Right cardiac atrium (tissue), 5 donors: ENCODE data around the gene FBXO24. TPM values are rescaled to one million over a fixed set of nuclear protein-coding genes. Genes with fewer than 3 reads are reported as not detected.

Experiments used
- ATAC-seq, 2 donors: fragments of 200-7000 bp; cut with Tn5 transposase; one replicate each; pipeline versions ENCODE4 v1.8.0 to v1.9.1; 2020; ENCODE audit warnings: moderate library complexity in 2 of 2, mild to moderate bottlenecking in 1 of 2
- DNase-seq, 3 donors: peaks; one replicate each; pipeline ENCODE4 v3.0.0-alpha.2; 2020
- H3K27ac ChIP-seq: one replicate; pipeline ENCODE4 v1.5.1; 2013; ENCODE audit warnings: mild to moderate bottlenecking, low read length, control low read depth, moderate library complexity
- H3K27me3 ChIP-seq: one replicate; pipeline ENCODE4 v1.6.1; 2013; ENCODE audit not compliant: control insufficient read depth, insufficient read depth
- H3K4me1 ChIP-seq: one replicate; pipeline ENCODE4 v1.6.1; 2013; ENCODE audit warnings: low read length; ENCODE audit not compliant: control insufficient read depth, insufficient read depth
- H3K4me3 ChIP-seq: one replicate; pipeline ENCODE4 v1.5.1; 2013; ENCODE audit warnings: low read length, control low read depth
- H3K9me3 ChIP-seq: one replicate; pipeline ENCODE4 v1.6.1; 2013; ENCODE audit warnings: low read length; ENCODE audit not compliant: control insufficient read depth
- WGBS: extraction: QIAGEN DNeasy Blood & Tissue Kit; methylation state at CpG from one replicate; pipeline ENCODE4 v1.1.7; 2013; 5-methylcytosine and 5-hydroxymethylcytosine counted together
- intact Hi-C, 4 donors: fragments of 100-400 bp; cut with DNase I; formaldehyde crosslinking; loops; one replicate each; pipeline versions ENCODE4 v1.11.0 to v1.14.0; 2022 to 2023
- polyA plus RNA-seq: library from polyadenylated mRNA; stranded (reverse); fragments of 200-250 nt; gene quantifications from one replicate; pipeline ENCODE4 v1.2.3, GENCODE V29; 2013
- total RNA-seq, 4 donors: library from RNA; stranded (reverse); fragmentation: NEBNext Ultra II Directional; extraction: Animal tissue kit (Norgen Biotek cat#: 25700); gene quantifications; one replicate each; pipeline ENCODE4 v1.2.1, GENCODE V29; 2021
- donor health status: healthy with polysubstance abuse.
- donor health status: DM: no; HTN: yes; CAD: no.
- donor health status: DM: no; HTN: no; CAD: no.
- donor health status: DM: no; HTN: yes; CAD: no; lungs with severe emphysema.
- donor health status: DM: yes; HTN: yes; CAD: no.

FBXO24 gene
- total and polyA plus RNA-seq, 5 donors = 0.27 to 1.0 (median 0.75) TPM; not detected in 1

- Histone ChIP-seq H3K9me3 (no peaks in the 10 kb centered on the region), H3K4me1 (no peaks in the 10 kb centered on the region), H3K27me3 (no peaks in the 10 kb centered on the region), H3K27ac (no peak overlapping the region), H3K4me3 (peak overlapping the region; percentile 21)
- DNase-seq (peak; percentile 84 to 94 (median 91)), ATAC-seq (peak; percentile 94 to 97)
- 4% methylated on average over 37 of the region's 37 CpGs for WGBS
- intact Hi-C loops = no loop called here
Measured at GRCh38 chr7:100626530-100627237, 40.6 kb downstream of the FBXO24 start.

GRCh38 chr7:100627238-100627549 lies 41.1 kb downstream of the FBXO24 start:
- H3K27ac ChIP-seq = no peak overlapping the region
- no peaks in the 10 kb centered on the region for H3K9me3 ChIP-seq
- DNase-seq (peak in 2 of 3 donors; percentile 61 to 66), ATAC-seq (peak in 1 of 2 donors; percentile 17)
- no peaks in the 10 kb centered on the region for H3K4me1 ChIP-seq
- intact Hi-C loops = no loop called here
- WGBS = 80% methylated on average over 21 of the region's 21 CpGs
- H3K27me3 ChIP-seq = no peaks in the 10 kb centered on the region
- H3K4me3 ChIP-seq = no peak overlapping the region

GRCh38 chr7:100629117-100629716 lies 43.1 kb downstream of the FBXO24 start:
- Histone ChIP-seq H3K4me3 (no peak overlapping the region), H3K9me3 (no peaks in the 10 kb centered on the region), H3K27ac (no peak overlapping the region), H3K4me1 (peaks cover 3% of the 10 kb centered on the region), H3K27me3 (no peaks in the 10 kb centered on the region)
- intact Hi-C loops = no loop called here
- peak in 2 of 3 donors; percentile 40 to 63 for DNase-seq
- no peak for ATAC-seq
- WGBS = 77% methylated on average over 11 of the region's 11 CpGs

- intact Hi-C loops = no loop called here
- Histone ChIP-seq H3K9me3 (no peaks in the 10 kb centered on the region), H3K4me3 (no peak overlapping the region), H3K27me3 (no peaks in the 10 kb centered on the region), H3K27ac (no peak overlapping the region), H3K4me1 (peaks cover 3% of the 10 kb centered on the region)
- 91% methylated on average over 4 of the region's 4 CpGs for WGBS
- ATAC-seq (no peak), DNase-seq (no peak)
Measured at GRCh38 chr7:100630066-100630465, 43.9 kb downstream of the FBXO24 start.

GRCh38 chr7:100632951-100633717 lies 47.0 kb downstream of the FBXO24 start:
- no peak overlapping the region for H3K27ac ChIP-seq

GRCh38 chr7:100639995-100640516 lies 53.9 kb downstream of the FBXO24 start:
- 71% methylated on average over 17 of the region's 17 CpGs for WGBS
- DNase-seq = no peak
- no peaks in the 10 kb centered on the region for H3K27me3 ChIP-seq

More at GRCh38 chr7:100632951-100633717, 47.0 kb downstream of the FBXO24 start:
- DNase-seq (peak; percentile 54 to 80 (median 73)), ATAC-seq (peak; percentile 71 to 72)
- H3K9me3 ChIP-seq = no peaks in the 10 kb centered on the region
- H3K4me3 ChIP-seq = peak overlapping the region; percentile 34
- WGBS = 2% methylated on average over 72 of the region's 72 CpGs
- intact Hi-C loops = no loop called here
- H3K27me3 ChIP-seq = no peaks in the 10 kb centered on the region
- H3K4me1 ChIP-seq = peaks cover 3% of the 10 kb centered on the region

GRCh38 chr7:100640517-100641440 lies 54.7 kb downstream of the FBXO24 start:
- no peaks in the 10 kb centered on the region for H3K27me3 ChIP-seq
- H3K4me1 ChIP-seq = no peaks in the 10 kb centered on the region
- intact Hi-C loops = no loop called here
- H3K9me3 ChIP-seq = no peaks in the 10 kb centered on the region
- WGBS = 66% methylated on average over 24 of the region's 24 CpGs
- no peak overlapping the region for H3K4me3 ChIP-seq
- no peak overlapping the region for H3K27ac ChIP-seq
- no peak for DNase-seq
- ATAC-seq = peak in 1 of 2 donors; percentile 16

More at GRCh38 chr7:100639995-100640516, 53.9 kb downstream of the FBXO24 start:
- Histone ChIP-seq H3K4me3 (no peak overlapping the region), H3K27ac (no peak overlapping the region), H3K4me1 (no peaks in the 10 kb centered on the region), H3K9me3 (no peaks in the 10 kb centered on the region)
- intact Hi-C loops = no loop called here
- ATAC-seq = no peak

- Histone ChIP-seq H3K27ac (no peak within 1 kb of the TSS), H3K9me3 (no peaks in the 10 kb centered on the region), H3K4me1 (no peaks in the 10 kb centered on the region), H3K4me3 (no peak within 1 kb of the TSS), H3K27me3 (no peaks in the 10 kb centered on the region)
- DNase-seq (no peak), ATAC-seq (no peak)
- WGBS = 42% methylated on average over 10 of the region's 10 CpGs
- intact Hi-C loops = no loop called here
Measured at GRCh38 chr7:100641463-100641859, 55.3 kb downstream of the FBXO24 start, which contains the start of gene TFR2. TSS of gene TFR2 (minus strand) at chr7:100641552. CDS start at chr7:100641509, 43 bp downstream.

- 79% methylated on average over 10 of the region's 10 CpGs for WGBS
Measured at GRCh38 chr7:100641860-100642533, 55.9 kb downstream of the FBXO24 start.

GRCh38 chr7:100642534-100642907 lies 56.4 kb downstream of the FBXO24 start:
- ATAC-seq = peak in 1 of 2 donors; percentile 32
- intact Hi-C loops = no loop called here
- 48% methylated on average over 11 of the region's 11 CpGs for WGBS
- H3K4me1 ChIP-seq = no peaks in the 10 kb centered on the region
- H3K27me3 ChIP-seq = no peaks in the 10 kb centered on the region
- no peak overlapping the region for H3K27ac ChIP-seq
- H3K4me3 ChIP-seq = no peak overlapping the region
- no peaks in the 10 kb centered on the region for H3K9me3 ChIP-seq
- no peak for DNase-seq

More at GRCh38 chr7:100641860-100642533, 55.9 kb downstream of the FBXO24 start:
- intact Hi-C loops = no loop called here
- ATAC-seq (peak in 1 of 2 donors; percentile 31), DNase-seq (no peak)
- no peaks in the 10 kb centered on the region for H3K4me1 ChIP-seq
- H3K27me3 ChIP-seq = no peaks in the 10 kb centered on the region
- no peaks in the 10 kb centered on the region for H3K9me3 ChIP-seq
- H3K27ac ChIP-seq = no peak overlapping the region
- H3K4me3 ChIP-seq = no peak overlapping the region
